Measurements from ENCODE around the gene LCN1.
A peak's percentile ranks its signal among the peaks of the same experiment; 100 is the strongest.

The LCN1 gene

DNA sequence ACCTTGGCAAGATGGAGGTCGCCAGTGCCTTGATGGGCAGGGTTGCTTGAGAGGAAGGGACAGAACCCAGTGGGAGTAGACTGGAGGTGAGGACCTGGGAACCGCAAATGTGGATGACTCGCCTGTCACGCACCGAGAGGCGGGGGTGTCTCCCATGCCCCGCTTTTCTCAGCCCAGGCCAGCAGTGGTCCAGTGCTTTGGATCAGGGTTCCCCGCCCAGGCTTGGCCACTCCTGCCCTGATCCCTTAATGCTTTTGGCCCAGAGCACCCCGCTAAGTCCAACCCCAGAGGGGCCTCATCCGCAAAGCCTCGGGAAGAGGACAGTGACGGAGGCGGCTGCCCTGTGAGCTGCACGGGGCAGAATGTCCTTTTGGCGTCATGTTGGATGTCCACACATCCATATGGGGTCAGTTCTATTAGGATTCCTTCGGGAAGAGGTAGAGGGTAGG lies 18.3 kb upstream of the LCN1 start:
- H4K8ac ChIP-seq (ENCODE audit: low read depth, low read length), result no peak overlapping the region
- no peak overlapping the region for H3K4me3 ChIP-seq (ENCODE audit: low read length)
- H2BK120ac ChIP-seq (ENCODE audit: low read depth, low read length), result no peak overlapping the region
- H3K4me2 ChIP-seq (ENCODE audit: low read length), result no peak overlapping the region
- H3K27ac ChIP-seq (ENCODE audit: low read depth, low read length), result no peak overlapping the region
- H2BK15ac ChIP-seq (replicated peaks; ENCODE audit: low read depth), result no peak overlapping the region
- peaks cover 16% of the 10 kb centered on the region for H3K79me2 ChIP-seq (ENCODE audit: control insufficient read depth, insufficient read depth, low read length)
- H3K4ac ChIP-seq (ENCODE audit: low read depth, low read length), result no peak overlapping the region
- no peak overlapping the region for H3K56ac ChIP-seq (ENCODE audit: low read length)
- no peak for DNase-seq
- H3K18ac ChIP-seq (ENCODE audit: low read length), result no peak overlapping the region
- no CpG with 5 or more reads among the region's 16 CpGs for WGBS (ENCODE audit: extremely low coverage, insufficient coverage, low lambda C conversion rate)
- no peak overlapping the region for H3K23ac ChIP-seq (ENCODE audit: low read length)
- H3K9ac ChIP-seq (ENCODE audit: low read length), result no peak overlapping the region
- H2AK5ac ChIP-seq (ENCODE audit: low read length), result no peak overlapping the region
- H3K79me1 ChIP-seq (ENCODE audit: low read length), result peaks cover 14% of the 10 kb centered on the region
- no peak overlapping the region for H4K5ac ChIP-seq (ENCODE audit: low read length)
- H3K36me3 ChIP-seq (ENCODE audit: control insufficient read depth, insufficient read depth, low read length), result peaks cover 11% of the 10 kb centered on the region
- no peaks in the 10 kb centered on the region for H3K27me3 ChIP-seq (ENCODE audit: insufficient read depth, low read length, poor library complexity)
- no peaks in the 10 kb centered on the region for H3K4me1 ChIP-seq (ENCODE audit: control insufficient read depth, low read depth, low read length)
- H2BK5ac ChIP-seq (ENCODE audit: low read length), result no peak overlapping the region

DNA sequence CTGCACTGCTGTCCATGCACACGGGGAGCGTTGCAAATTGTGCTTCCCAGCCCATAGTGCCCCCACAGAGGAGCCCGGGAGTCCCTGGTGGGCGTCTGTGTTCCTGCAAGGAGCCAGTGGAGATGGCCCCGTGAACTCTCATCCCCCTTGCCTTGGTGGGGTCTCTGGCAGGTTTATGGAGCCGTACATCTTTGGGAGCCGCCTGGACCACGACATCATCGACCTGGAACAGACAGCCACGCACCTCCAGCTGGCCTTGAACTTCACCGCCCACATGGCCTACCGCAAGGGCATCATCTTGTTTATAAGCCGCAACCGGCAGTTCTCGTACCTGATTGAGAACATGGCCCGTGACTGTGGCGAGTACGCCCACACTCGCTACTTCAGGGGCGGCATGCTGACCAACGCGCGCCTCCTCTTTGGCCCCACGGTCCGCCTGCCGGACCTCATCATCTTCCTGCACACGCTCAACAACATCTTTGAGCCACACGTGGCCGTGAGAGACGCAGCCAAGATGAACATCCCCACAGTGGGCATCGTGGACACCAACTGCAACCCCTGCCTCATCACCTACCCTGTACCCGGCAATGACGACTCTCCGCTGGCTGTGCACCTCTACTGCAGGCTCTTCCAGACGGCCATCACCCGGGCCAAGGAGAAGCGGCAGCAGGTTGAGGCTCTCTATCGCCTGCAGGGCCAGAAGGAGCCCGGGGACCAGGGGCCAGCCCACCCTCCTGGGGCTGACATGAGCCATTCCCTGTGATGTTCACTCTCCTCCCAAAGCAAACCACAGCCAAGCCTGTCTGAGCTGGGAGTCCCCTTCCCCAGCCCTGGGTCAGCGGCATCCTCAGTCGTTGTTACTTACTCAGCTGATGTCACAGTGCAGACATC lies 17.6 kb upstream of the LCN1 start:
- Histone ChIP-seq H3K4me3 (ENCODE audit: low read length) (no peak overlapping the region), H2BK5ac (ENCODE audit: low read length) (no peak overlapping the region), H3K4me2 (ENCODE audit: low read length) (no peak overlapping the region), H2BK120ac (ENCODE audit: low read depth, low read length) (no peak overlapping the region), H3K23ac (ENCODE audit: low read length) (no peak overlapping the region), H4K5ac (ENCODE audit: low read length) (no peak overlapping the region), H3K79me1 (ENCODE audit: low read length) (peaks cover 14% of the 10 kb centered on the region), H3K18ac (ENCODE audit: low read length) (no peak overlapping the region), H2AK5ac (ENCODE audit: low read length) (no peak overlapping the region), H3K36me3 (ENCODE audit: control insufficient read depth, insufficient read depth, low read length) (peaks cover 11% of the 10 kb centered on the region), H3K27me3 (ENCODE audit: insufficient read depth, low read length, poor library complexity) (no peaks in the 10 kb centered on the region), H3K56ac (ENCODE audit: low read length) (no peak overlapping the region), H2BK15ac (replicated peaks; ENCODE audit: low read depth) (no peak overlapping the region), H3K27ac (ENCODE audit: low read depth, low read length) (no peak overlapping the region), H3K79me2 (ENCODE audit: control insufficient read depth, insufficient read depth, low read length) (peaks cover 16% of the 10 kb centered on the region), H4K8ac (ENCODE audit: low read depth, low read length) (no peak overlapping the region), H3K9ac (ENCODE audit: low read length) (no peak overlapping the region), H3K4me1 (ENCODE audit: control insufficient read depth, low read depth, low read length) (no peaks in the 10 kb centered on the region), H3K4ac (ENCODE audit: low read depth, low read length) (no peak overlapping the region)
- DNase-seq, result no peak
- WGBS (ENCODE audit: extremely low coverage, insufficient coverage, low lambda C conversion rate), result no CpG with 5 or more reads among the region's 41 CpGs

DNA sequence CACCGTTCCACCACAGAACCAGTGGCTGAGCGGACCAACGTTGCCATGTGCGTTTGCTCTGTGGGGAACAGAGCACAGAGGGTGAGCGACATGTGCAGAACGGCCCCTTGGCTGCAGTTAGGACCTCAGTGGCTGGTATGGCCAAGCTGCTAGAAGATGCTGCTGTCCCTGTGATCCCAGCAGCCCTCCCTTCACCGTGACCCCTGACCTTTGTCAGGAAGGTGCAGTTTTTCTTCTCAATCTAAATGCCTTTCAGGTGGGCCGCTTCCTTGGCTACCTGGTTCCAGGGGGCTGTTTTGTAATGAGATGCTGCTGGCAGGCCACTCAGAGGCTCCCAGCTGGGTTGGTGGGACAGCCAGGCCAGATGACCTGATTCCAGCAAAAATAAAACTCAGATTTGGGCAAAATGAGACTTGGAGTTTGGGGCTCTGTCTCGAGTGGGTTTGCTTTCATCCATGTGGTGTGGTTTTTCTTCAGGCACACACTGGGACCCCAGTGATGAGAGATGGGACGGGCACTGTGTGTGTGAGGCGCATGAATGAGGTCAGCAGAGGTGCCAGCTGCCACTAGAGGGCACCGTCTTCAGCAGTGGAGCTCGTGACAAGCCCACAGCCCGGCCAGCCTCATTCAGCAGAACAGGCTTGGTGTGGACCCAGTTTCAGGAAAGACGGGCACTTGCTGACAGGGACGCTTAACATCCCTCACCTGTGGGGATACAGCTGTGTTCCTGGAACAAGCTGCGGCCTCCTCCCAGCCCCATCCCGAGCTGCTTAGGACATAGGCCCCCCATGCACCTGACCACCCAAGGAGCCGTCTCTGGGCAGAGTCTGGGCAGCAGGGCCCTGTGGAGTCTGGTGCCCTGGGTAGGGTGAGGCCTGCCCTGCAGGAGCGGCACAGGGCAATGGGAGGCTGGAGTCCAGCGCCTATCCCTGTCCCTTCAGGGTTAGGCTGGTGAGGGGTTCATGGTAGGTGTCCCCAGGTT lies 16.7 kb upstream of the LCN1 start:
- no peak overlapping the region for H2BK5ac ChIP-seq (ENCODE audit: low read length)
- WGBS (ENCODE audit: extremely low coverage, insufficient coverage, low lambda C conversion rate), result no CpG with 5 or more reads among the region's 21 CpGs
- peaks cover 16% of the 10 kb centered on the region for H3K79me2 ChIP-seq (ENCODE audit: control insufficient read depth, insufficient read depth, low read length)
- no peak overlapping the region for H2BK15ac ChIP-seq (replicated peaks; ENCODE audit: low read depth)
- no peak overlapping the region for H3K9ac ChIP-seq (ENCODE audit: low read length)
- H3K4me3 ChIP-seq (ENCODE audit: low read length), result no peak overlapping the region
- no peak overlapping the region for H3K4me2 ChIP-seq (ENCODE audit: low read length)
- H3K56ac ChIP-seq (ENCODE audit: low read length), result no peak overlapping the region
- H2AK5ac ChIP-seq (ENCODE audit: low read length), result no peak overlapping the region
- H3K18ac ChIP-seq (ENCODE audit: low read length), result no peak overlapping the region
- no peak overlapping the region for H4K8ac ChIP-seq (ENCODE audit: low read depth, low read length)
- no peak overlapping the region for H3K4ac ChIP-seq (ENCODE audit: low read depth, low read length)
- H3K27ac ChIP-seq (ENCODE audit: low read depth, low read length), result no peak overlapping the region
- no peaks in the 10 kb centered on the region for H3K4me1 ChIP-seq (ENCODE audit: control insufficient read depth, low read depth, low read length)
- H3K36me3 ChIP-seq (ENCODE audit: control insufficient read depth, insufficient read depth, low read length), result peaks cover 11% of the 10 kb centered on the region
- H3K27me3 ChIP-seq (ENCODE audit: insufficient read depth, low read length, poor library complexity), result no peaks in the 10 kb centered on the region
- H3K23ac ChIP-seq (ENCODE audit: low read length), result no peak overlapping the region
- DNase-seq, result peak; percentile 68
- no peak overlapping the region for H4K5ac ChIP-seq (ENCODE audit: low read length)
- no peak overlapping the region for H2BK120ac ChIP-seq (ENCODE audit: low read depth, low read length)
- peaks cover 14% of the 10 kb centered on the region for H3K79me1 ChIP-seq (ENCODE audit: low read length)

DNA sequence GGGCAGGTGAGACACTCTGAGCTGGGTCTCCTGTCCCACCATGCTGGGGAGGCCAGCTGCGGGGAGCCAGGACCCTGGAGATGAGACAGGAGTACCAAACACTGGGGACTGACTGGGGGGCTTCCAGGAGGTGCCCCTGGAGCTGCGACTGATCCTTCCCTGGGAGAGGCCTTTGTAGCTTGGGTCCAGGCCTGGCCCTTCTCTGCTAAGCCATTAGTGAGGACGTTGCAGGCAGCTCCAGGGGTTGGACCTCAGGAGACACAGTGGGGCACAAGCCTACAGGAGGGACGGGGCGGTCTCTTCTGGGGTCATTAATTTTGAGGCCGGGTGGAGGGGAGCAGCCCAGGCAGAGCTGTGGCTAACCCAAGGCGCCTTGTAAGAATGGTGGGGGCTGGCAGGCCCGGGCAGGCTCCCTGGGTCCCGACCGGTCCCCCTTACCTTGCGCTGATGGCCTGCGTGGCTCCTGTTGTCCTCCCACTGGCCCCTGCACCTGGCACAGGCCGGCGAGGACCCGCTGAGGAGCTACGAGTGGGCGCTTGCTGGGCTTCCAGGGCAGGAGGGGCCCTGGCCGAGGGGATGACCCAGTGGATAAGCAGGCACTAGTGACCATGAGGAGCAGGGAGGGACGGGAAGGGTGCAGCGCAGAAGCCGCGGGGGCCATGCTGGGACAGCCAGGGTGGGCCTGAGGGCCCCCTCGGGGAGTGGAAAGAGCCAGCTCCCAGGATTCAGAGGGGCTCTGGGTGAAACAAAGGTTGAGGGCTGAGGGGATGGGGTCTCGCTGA lies 15.6 kb upstream of the LCN1 start:
- no peak for DNase-seq
- Histone ChIP-seq H3K4me3 (ENCODE audit: low read length) (no peak overlapping the region), H2BK120ac (ENCODE audit: low read depth, low read length) (no peak overlapping the region), H3K4me1 (ENCODE audit: control insufficient read depth, low read depth, low read length) (no peaks in the 10 kb centered on the region), H2BK5ac (ENCODE audit: low read length) (no peak overlapping the region), H3K23ac (ENCODE audit: low read length) (no peak overlapping the region), H3K18ac (ENCODE audit: low read length) (no peak overlapping the region), H3K27ac (ENCODE audit: low read depth, low read length) (no peak overlapping the region), H3K56ac (ENCODE audit: low read length) (no peak overlapping the region), H2AK5ac (ENCODE audit: low read length) (no peak overlapping the region), H3K4me2 (ENCODE audit: low read length) (no peak overlapping the region), H3K4ac (ENCODE audit: low read depth, low read length) (no peak overlapping the region), H3K27me3 (ENCODE audit: insufficient read depth, low read length, poor library complexity) (no peaks in the 10 kb centered on the region), H3K79me2 (ENCODE audit: control insufficient read depth, insufficient read depth, low read length) (peaks cover 16% of the 10 kb centered on the region), H3K79me1 (ENCODE audit: low read length) (peaks cover 14% of the 10 kb centered on the region), H4K5ac (ENCODE audit: low read length) (no peak overlapping the region), H4K8ac (ENCODE audit: low read depth, low read length) (no peak overlapping the region), H3K9ac (ENCODE audit: low read length) (no peak overlapping the region), H3K36me3 (ENCODE audit: control insufficient read depth, insufficient read depth, low read length) (peaks cover 11% of the 10 kb centered on the region), H2BK15ac (replicated peaks; ENCODE audit: low read depth) (no peak overlapping the region)
- WGBS (ENCODE audit: extremely low coverage, insufficient coverage, low lambda C conversion rate), result no CpG with 5 or more reads among the region's 24 CpGs

DNA sequence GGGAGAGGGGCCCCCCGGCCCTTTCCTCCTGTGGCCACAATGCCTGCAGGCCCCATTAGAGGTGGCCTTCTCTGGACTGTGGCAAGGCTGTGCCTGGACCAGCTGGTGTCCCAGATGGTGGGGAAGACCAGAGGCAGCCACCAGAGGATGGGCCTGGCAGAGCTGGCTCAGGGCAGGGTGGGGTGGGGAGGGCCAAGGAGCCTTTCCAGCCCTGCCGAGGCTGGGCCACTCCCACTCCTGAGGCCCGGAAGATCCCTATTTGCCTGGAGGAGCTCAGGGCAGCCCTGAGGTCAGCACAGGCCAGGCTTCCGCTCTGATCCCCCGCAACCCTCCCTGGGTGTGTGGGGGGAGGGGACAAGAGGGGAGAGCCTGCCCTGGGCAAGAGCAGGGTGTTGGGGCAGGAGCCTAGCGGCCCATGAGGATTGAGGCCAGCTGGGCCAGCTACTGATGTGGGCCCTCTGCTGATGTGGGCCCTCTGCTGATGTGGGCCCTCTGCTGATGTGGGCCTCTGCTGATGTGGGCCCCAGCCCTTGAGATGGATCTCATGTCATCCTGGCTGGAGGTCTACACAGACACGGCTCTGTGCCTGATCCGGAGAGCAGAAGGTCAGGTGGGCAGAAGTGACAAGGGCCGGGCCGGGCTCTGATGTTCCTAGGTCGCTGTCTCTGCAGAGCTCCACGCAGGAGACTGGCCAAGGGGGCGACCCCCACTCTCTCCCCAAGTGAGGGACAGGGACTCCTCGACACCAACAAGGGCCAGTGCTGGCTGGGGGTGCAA lies 14.7 kb upstream of the LCN1 start:
- Histone ChIP-seq H2AK5ac (ENCODE audit: low read length) (no peak overlapping the region), H2BK5ac (ENCODE audit: low read length) (no peak overlapping the region), H3K27ac (ENCODE audit: low read depth, low read length) (no peak overlapping the region), H3K4me3 (ENCODE audit: low read length) (no peak overlapping the region), H4K5ac (ENCODE audit: low read length) (no peak overlapping the region), H3K79me1 (ENCODE audit: low read length) (peaks cover 12% of the 10 kb centered on the region), H3K56ac (ENCODE audit: low read length) (peak overlapping the region; percentile 22), H3K79me2 (ENCODE audit: control insufficient read depth, insufficient read depth, low read length) (peaks cover 8% of the 10 kb centered on the region), H3K18ac (ENCODE audit: low read length) (no peak overlapping the region), H3K23ac (ENCODE audit: low read length) (no peak overlapping the region), H3K4me1 (ENCODE audit: control insufficient read depth, low read depth, low read length) (no peaks in the 10 kb centered on the region), H2BK15ac (replicated peaks; ENCODE audit: low read depth) (no peak overlapping the region), H3K27me3 (ENCODE audit: insufficient read depth, low read length, poor library complexity) (no peaks in the 10 kb centered on the region), H4K8ac (ENCODE audit: low read depth, low read length) (no peak overlapping the region), H3K4me2 (ENCODE audit: low read length) (no peak overlapping the region), H3K36me3 (ENCODE audit: control insufficient read depth, insufficient read depth, low read length) (peaks cover 11% of the 10 kb centered on the region), H3K4ac (ENCODE audit: low read depth, low read length) (no peak overlapping the region), H2BK120ac (ENCODE audit: low read depth, low read length) (no peak overlapping the region), H3K9ac (ENCODE audit: low read length) (no peak overlapping the region)
- WGBS (ENCODE audit: extremely low coverage, insufficient coverage, low lambda C conversion rate), result no CpG with 5 or more reads among the region's 14 CpGs
- peak; percentile 75 for DNase-seq

All from mesendoderm (in vitro differentiated cells).